HCT116 (cell line): ENCODE measurements around the gene CRYZ. TPM values are rescaled to one million over a fixed set of nuclear protein-coding genes. Genes with fewer than 3 reads are reported as not detected.

Source experiments
- ATAC-seq: fragments of 200-7000 bp; cut with Tn5 transposase; 2 replicates; pipeline ENCODE4 v1.9.1; 2020; ENCODE audit warnings: mild to moderate bottlenecking, moderate library complexity
- BruUV-seq: library from RNA; stranded (reverse); fragments of 400-500 nt; replicated peaks from 2 replicates; lab custom pipeline; 2021; lab: Mats Ljungman, UMichigan
- CTCF ChIA-PET: fragments of 300-600 bp; sonication (Branson Sonifier 250); formaldehyde crosslinking; loops from one replicate; lab custom pipeline; 2021; ENCODE audit warnings: antibody characterized with exemption; lab: Charles Lee
- POLR2A ChIA-PET: fragments of 300-600, 350-600 bp; sonication (Branson Sonifier 250); formaldehyde crosslinking; loops from one replicate; lab custom pipeline; 2021; ENCODE audit warnings: antibody characterized with exemption; lab: Charles Lee
- RAD21 ChIA-PET, 2 experiments: fragments of 300-600 bp; sonication (Branson Sonifier 250); formaldehyde crosslinking; loops; one replicate each; lab custom pipeline; 2023; ENCODE audit warnings: low total read pairs in 2 of 2; ENCODE audit not compliant: uncharacterized antibody in 2 of 2, unreplicated experiment in 2 of 2, low non-redundant PET in 1 of 2; lab: Charles Lee
- DNase-seq: peaks from one replicate; pipeline ENCODE4 v3.0.0-alpha.2; 2010; ENCODE audit warnings: low read depth, low spot score
- H2AFZ ChIP-seq: fragments of 200-600 bp; shearing (Covaris generic), sonication (generic); 2 replicates; pipeline ENCODE4 v1.6.1; 2017; ENCODE audit warnings: low read depth, mixed run types, mixed read lengths, antibody characterized with exemption, low read length; ENCODE audit not compliant: poor library complexity, severe bottlenecking
- H3K27ac ChIP-seq: 2 replicates; pipeline ENCODE4 v1.5.1; 2012; ENCODE audit warnings: low read depth, low read length
- H3K27me3 ChIP-seq: fragments of 200-600 bp; sonication (generic); 2 replicates; pipeline ENCODE4 v1.6.1; 2016; ENCODE audit warnings: mixed run types, low read length, mixed read lengths; ENCODE audit not compliant: insufficient read depth
- H3K36me3 ChIP-seq, 2 experiments: fragments of 200-500 bp in 1 of 2; fragments of 200-600 bp in 1 of 2; sonication (Bioruptor generic) in 1 of 2; sonication (generic) in 1 of 2; 2 replicates each; pipeline versions ENCODE4 v1.5.1 to v1.6.1; 2014 to 2016; ENCODE audit warnings: low read length in 2 of 2, inconsistent platforms in 1 of 2, mixed read lengths in 1 of 2, mixed run types in 1 of 2; ENCODE audit not compliant: insufficient read depth in 2 of 2, control insufficient read depth in 1 of 2
- H3K4me1 ChIP-seq, 2 experiments: fragments of 200-600 bp in 1 of 2; sonication (generic) in 1 of 2; 2 replicates each; pipeline versions ENCODE4 v1.5.1 to v1.6.1; 2012 to 2017; ENCODE audit warnings: low read length in 2 of 2, inconsistent platforms in 1 of 2, mild to moderate bottlenecking in 1 of 2, mixed read lengths in 1 of 2, mixed run types in 1 of 2, moderate library complexity in 1 of 2; ENCODE audit not compliant: insufficient read depth in 2 of 2, control insufficient read depth in 1 of 2
- H3K4me2 ChIP-seq: fragments of 200-600 bp; sonication (generic); 2 replicates; pipeline ENCODE4 v1.6.1; 2017; ENCODE audit warnings: mixed run types, low read length, mixed read lengths
- H3K4me3 ChIP-seq, 2 experiments: fragments of 200-600 bp in 1 of 2; sonication (generic) in 1 of 2; replicated peaks in 1 of 2; 2 replicates each; pipeline ENCODE4 v1.5.1; 2011 to 2016; ENCODE audit warnings: low read length in 2 of 2, control low read depth in 1 of 2, low read depth in 1 of 2, mild to moderate bottlenecking in 1 of 2, mixed read lengths in 1 of 2, mixed run types in 1 of 2
- H3K79me2 ChIP-seq: fragments of 200-600 bp; sonication (generic); 2 replicates; pipeline ENCODE4 v1.6.1; 2017; ENCODE audit warnings: mild to moderate bottlenecking, mixed run types, low read length, moderate library complexity, mixed read lengths; ENCODE audit not compliant: insufficient read depth
- H3K9ac ChIP-seq: fragments of 200-600 bp; sonication (generic); 2 replicates; pipeline ENCODE4 v1.6.1; 2016; ENCODE audit warnings: low read length, mixed read lengths
- H3K9me2 ChIP-seq: fragments of 200-600 bp; sonication (generic), shearing (Covaris generic); 2 replicates; pipeline ENCODE4 v1.6.1; 2017; ENCODE audit warnings: mixed run types, mild to moderate bottlenecking, moderate library complexity; ENCODE audit not compliant: insufficient read depth
- H3K9me3 ChIP-seq, 2 experiments: fragments of 200-500 bp in 1 of 2; fragments of 200-600 bp in 1 of 2; sonication (Bioruptor generic) in 1 of 2; sonication (generic) in 1 of 2; 2 replicates each; pipeline ENCODE4 v1.6.1; 2014 to 2017; ENCODE audit warnings: low read length in 2 of 2, mixed read lengths in 2 of 2, inconsistent platforms in 1 of 2, low read depth in 1 of 2, mild to moderate bottlenecking in 1 of 2, mixed run types in 1 of 2, moderate library complexity in 1 of 2; ENCODE audit not compliant: control insufficient read depth in 1 of 2, insufficient read depth in 1 of 2
- H4K20me1 ChIP-seq: fragments of 200-600 bp; sonication (generic), shearing (Covaris generic); 2 replicates; pipeline ENCODE4 v1.6.1; 2017; ENCODE audit warnings: mixed run types, mild to moderate bottlenecking, moderate library complexity; ENCODE audit not compliant: insufficient read depth
- EGR1 ChIP-seq: IDR thresholded peaks from 2 replicates; pipeline ENCODE4 v1.6.1; 2012; ENCODE audit warnings: low read depth
- EZH2 ChIP-seq: fragments of 200-600 bp; sonication (generic); IDR thresholded peaks from 2 replicates; pipeline ENCODE4 v1.6.1; 2017; ENCODE audit warnings: antibody characterized with exemption, mixed run types
- JUND ChIP-seq: IDR thresholded peaks from 2 replicates; pipeline ENCODE4 v1.6.1; 2012
- MAX ChIP-seq: IDR thresholded peaks from 2 replicates; pipeline ENCODE4 v1.6.1; 2012
- POLR2A ChIP-seq: IDR thresholded peaks from 2 replicates; pipeline ENCODE4 v1.7.0; 2011; ENCODE audit warnings: borderline replicate concordance; ENCODE audit not compliant: insufficient read depth, insufficient read length; ENCODE audit errors: extremely low read depth
- SIN3A ChIP-seq: IDR thresholded peaks from 2 replicates; pipeline ENCODE4 v1.6.1; 2012; ENCODE audit warnings: low read depth
- SP1 ChIP-seq: IDR thresholded peaks from 2 replicates; pipeline ENCODE4 v1.6.1; 2012; ENCODE audit warnings: low read depth
- SRF ChIP-seq: IDR thresholded peaks from 2 replicates; pipeline ENCODE4 v1.6.1; 2012; ENCODE audit warnings: low read depth
- TCF7L2 ChIP-seq: IDR thresholded peaks from 2 replicates; pipeline ENCODE4 v1.7.0; 2011; ENCODE audit warnings: borderline replicate concordance, inconsistent platforms; ENCODE audit not compliant: insufficient read depth, insufficient read length; ENCODE audit errors: extremely low read depth
- ZBTB33 ChIP-seq: IDR thresholded peaks from 2 replicates; pipeline ENCODE4 v1.6.1; 2011; ENCODE audit warnings: mild to moderate bottlenecking, low read length, moderate library complexity; ENCODE audit not compliant: insufficient replicate concordance; ENCODE audit errors: extremely low read depth
- ZNF274 ChIP-seq: fragments of 200-500 bp; sonication (Bioruptor generic); IDR thresholded peaks from 2 replicates; pipeline ENCODE4 v1.6.1; 2014; ENCODE audit warnings: mild to moderate bottlenecking, low read depth, low read length, inconsistent platforms
- intact Hi-C: fragments of 100-400 bp; cut with micrococcal nuclease; formaldehyde crosslinking; loops from 2 replicates; pipeline ENCODE4 v1.10.0; 2022
- total RNA-seq: library from RNA; stranded (reverse); gene quantifications from one replicate; pipeline ENCODE4 v1.2.1, GENCODE V29; 2021; ENCODE audit not compliant: unreplicated experiment
- TF ChIP-seq, protein P1 (sequence below): IDR thresholded peaks from 2 replicates; pipeline ENCODE4 v1.6.1; 2012; ENCODE audit warnings: low read depth

CRYZ gene
- total RNA-seq, 1 experiment from 2014 or later, result 28.2 TPM

DNA sequence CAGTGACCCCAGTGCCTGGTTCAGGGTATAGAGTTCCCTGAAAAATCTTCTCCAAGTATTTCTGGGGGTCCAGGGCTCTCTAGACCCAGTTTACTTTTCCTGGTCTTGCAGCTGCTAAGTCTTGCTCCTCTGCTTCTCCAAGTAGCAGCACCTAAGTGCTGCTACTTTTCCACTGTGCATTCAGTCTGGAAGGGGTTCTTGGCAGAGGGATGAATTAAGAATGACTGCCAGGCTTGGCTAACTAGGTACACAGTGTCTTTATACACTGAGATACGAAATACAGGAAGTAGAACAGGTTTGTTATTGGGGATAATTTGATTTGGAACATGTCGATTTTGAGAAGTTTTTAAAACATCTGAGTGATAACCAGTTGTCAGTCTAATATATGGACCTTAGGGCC is 35.0 kb downstream of the CRYZ start:
- Histone ChIP-seq H3K79me2 (no peaks in the 10 kb centered on the region), H3K36me3 (no peaks in the 10 kb centered on the region), H3K9me3 (no peaks in the 10 kb centered on the region), H3K4me3 (no peak overlapping the region), H2AFZ (no peak overlapping the region), H3K9me2 (no peaks in the 10 kb centered on the region), H3K4me2 (no peak overlapping the region), H3K27me3 (no peaks in the 10 kb centered on the region), H3K27ac (no peak overlapping the region), H3K9ac (no peak overlapping the region), H4K20me1 (no peaks in the 10 kb centered on the region), H3K4me1 (no peaks in the 10 kb centered on the region)
- no TSS peak for BruUV-seq
- DNase-seq (no peak), ATAC-seq (no peak)
- ChIA-PET CTCF (no interaction called here), POLR2A (no interaction called here), RAD21 (no interaction called here)
- intact Hi-C loops, result no loop called here
- TF ChIP-seq, protein P1, sequence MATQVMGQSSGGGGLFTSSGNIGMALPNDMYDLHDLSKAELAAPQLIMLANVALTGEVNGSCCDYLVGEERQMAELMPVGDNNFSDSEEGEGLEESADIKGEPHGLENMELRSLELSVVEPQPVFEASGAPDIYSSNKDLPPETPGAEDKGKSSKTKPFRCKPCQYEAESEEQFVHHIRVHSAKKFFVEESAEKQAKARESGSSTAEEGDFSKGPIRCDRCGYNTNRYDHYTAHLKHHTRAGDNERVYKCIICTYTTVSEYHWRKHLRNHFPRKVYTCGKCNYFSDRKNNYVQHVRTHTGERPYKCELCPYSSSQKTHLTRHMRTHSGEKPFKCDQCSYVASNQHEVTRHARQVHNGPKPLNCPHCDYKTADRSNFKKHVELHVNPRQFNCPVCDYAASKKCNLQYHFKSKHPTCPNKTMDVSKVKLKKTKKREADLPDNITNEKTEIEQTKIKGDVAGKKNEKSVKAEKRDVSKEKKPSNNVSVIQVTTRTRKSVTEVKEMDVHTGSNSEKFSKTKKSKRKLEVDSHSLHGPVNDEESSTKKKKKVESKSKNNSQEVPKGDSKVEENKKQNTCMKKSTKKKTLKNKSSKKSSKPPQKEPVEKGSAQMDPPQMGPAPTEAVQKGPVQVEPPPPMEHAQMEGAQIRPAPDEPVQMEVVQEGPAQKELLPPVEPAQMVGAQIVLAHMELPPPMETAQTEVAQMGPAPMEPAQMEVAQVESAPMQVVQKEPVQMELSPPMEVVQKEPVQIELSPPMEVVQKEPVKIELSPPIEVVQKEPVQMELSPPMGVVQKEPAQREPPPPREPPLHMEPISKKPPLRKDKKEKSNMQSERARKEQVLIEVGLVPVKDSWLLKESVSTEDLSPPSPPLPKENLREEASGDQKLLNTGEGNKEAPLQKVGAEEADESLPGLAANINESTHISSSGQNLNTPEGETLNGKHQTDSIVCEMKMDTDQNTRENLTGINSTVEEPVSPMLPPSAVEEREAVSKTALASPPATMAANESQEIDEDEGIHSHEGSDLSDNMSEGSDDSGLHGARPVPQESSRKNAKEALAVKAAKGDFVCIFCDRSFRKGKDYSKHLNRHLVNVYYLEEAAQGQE, result no peak
- TF ChIP-seq ZNF274 (no peak), ZBTB33 (no peak), POLR2A (no peak), SP1 (no peak), SRF (no peak), EGR1 (no peak), EZH2 (no peak), JUND (no peak), TCF7L2 (no peak), SIN3A (no peak), MAX (no peak)
